Lower leg skin (tissue), 3 donors: ENCODE measurements around the gene DIS3L2.

Source experiments
- POLR2A ChIP-seq, 2 donors: fragments of 450-650 bp; IDR thresholded peaks; one replicate each; pipeline ENCODE4 v1.6.1; 2016 to 2017; ENCODE audit warnings: antibody characterized with exemption in 2 of 2, mild to moderate bottlenecking in 1 of 2, moderate library complexity in 1 of 2
- TF ChIP-seq, protein P1 (sequence below), 3 donors: fragments of 450-650 bp; IDR thresholded peaks; one replicate each; pipeline ENCODE4 v1.5.1; 2016; ENCODE audit warnings: antibody characterized with exemption in 3 of 3, mild to moderate bottlenecking in 3 of 3, moderate library complexity in 2 of 3

DNA sequence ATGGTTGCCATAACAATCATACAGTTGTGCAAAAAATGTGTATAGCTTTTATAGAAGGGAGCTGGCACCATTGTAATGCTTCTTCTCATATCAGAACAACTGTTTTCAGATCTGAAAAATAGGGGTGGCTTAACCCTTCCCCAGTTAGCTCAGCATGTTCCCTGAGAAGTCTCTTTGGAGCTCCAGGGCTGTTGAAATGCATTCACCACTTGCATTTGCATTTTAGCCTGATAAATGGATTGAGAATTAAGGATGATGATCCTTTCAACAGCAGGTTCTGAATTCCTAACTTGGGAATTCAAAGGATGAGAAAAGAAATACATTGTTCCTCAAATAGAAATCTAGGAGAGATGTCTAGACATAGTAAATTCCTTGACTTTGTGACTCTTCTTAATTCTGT is 235.3 kb downstream of the DIS3L2 start:
- TF ChIP-seq POLR2A (IDR thresholded peaks at IDR 0.05): no peak
- TF ChIP-seq, protein P1, sequence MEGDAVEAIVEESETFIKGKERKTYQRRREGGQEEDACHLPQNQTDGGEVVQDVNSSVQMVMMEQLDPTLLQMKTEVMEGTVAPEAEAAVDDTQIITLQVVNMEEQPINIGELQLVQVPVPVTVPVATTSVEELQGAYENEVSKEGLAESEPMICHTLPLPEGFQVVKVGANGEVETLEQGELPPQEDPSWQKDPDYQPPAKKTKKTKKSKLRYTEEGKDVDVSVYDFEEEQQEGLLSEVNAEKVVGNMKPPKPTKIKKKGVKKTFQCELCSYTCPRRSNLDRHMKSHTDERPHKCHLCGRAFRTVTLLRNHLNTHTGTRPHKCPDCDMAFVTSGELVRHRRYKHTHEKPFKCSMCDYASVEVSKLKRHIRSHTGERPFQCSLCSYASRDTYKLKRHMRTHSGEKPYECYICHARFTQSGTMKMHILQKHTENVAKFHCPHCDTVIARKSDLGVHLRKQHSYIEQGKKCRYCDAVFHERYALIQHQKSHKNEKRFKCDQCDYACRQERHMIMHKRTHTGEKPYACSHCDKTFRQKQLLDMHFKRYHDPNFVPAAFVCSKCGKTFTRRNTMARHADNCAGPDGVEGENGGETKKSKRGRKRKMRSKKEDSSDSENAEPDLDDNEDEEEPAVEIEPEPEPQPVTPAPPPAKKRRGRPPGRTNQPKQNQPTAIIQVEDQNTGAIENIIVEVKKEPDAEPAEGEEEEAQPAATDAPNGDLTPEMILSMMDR (IDR thresholded peaks at IDR 0.05): no peak
